K562 (cell line): ENCODE data around the gene SLITRK4. TPM values are rescaled to one million over a fixed set of nuclear protein-coding genes. Genes with fewer than 3 reads are reported as not detected.
A peak's percentile ranks its signal among the peaks of the same experiment; 100 is the strongest.

Experiments
- ATAC-seq: fragments of 200-7000 bp; cut with Tn5 transposase; 3 replicates; pipeline ENCODE4 v1.9.1; 2020; ENCODE audit warnings: moderate library complexity
- BruUV-seq: library from RNA; stranded (reverse); fragments of 400-500 nt; replicated peaks from 2 replicates; lab custom pipeline; 2021; lab: Mats Ljungman, UMichigan
- CTCF ChIA-PET: fragments of 300-600 bp; formaldehyde crosslinking; extraction: SDS; loops from one replicate; lab custom pipeline; 2021; ENCODE audit warnings: low intra/inter-chr PET ratio; lab: Yijun Ruan, JAX
- POLR2A ChIA-PET: fragments of 300-600, 350-650 bp; sonication (Branson Sonifier 250); formaldehyde crosslinking; extraction: SDS; loops from one replicate; lab custom pipeline; 2021; ENCODE audit warnings: antibody characterized with exemption, inconsistent platforms; lab: Yijun Ruan, JAX
- DNase-seq, 4 experiments: peaks; one replicate each; pipeline versions ENCODE4 v3.0.0 to v3.0.0-alpha.2; 2011 to 2018; ENCODE audit warnings: low spot score in 3 of 4, mixed read lengths in 3 of 4; ENCODE audit errors: extremely low read depth in 1 of 4
- FAIRE-seq: peaks from 2 replicates; lab custom pipeline; 2011; peaks lifted over from hg19 to GRCh38; lab: Jason Lieb, UNC
- H2AFZ ChIP-seq: 2 replicates; pipeline ENCODE4 v1.6.0; 2011; ENCODE audit warnings: low read depth, low read length, control low read depth, inconsistent platforms
- H3K27ac ChIP-seq: fragments of 200-600 bp; 3 replicates; pipeline ENCODE4 v1.8.0; 2011; ENCODE audit warnings: low read depth, mild to moderate bottlenecking, control low read depth, inconsistent platforms, low read length, moderate library complexity, mixed read lengths; ENCODE audit errors: extremely low read depth
- H3K27me3 ChIP-seq, 2 experiments: fragments of 300-600 bp in 1 of 2; 2 replicates in 1 of 2; 3 replicates in 1 of 2; pipeline versions ENCODE4 v1.6.0 to v1.8.0; 2011; ENCODE audit warnings: inconsistent platforms in 2 of 2, low read length in 2 of 2, mild to moderate bottlenecking in 1 of 2, mixed read lengths in 1 of 2, moderate library complexity in 1 of 2; ENCODE audit not compliant: control insufficient read depth in 2 of 2, insufficient read depth in 2 of 2
- H3K36me3 ChIP-seq: fragments of 300-600 bp; 3 replicates; pipeline ENCODE4 v1.8.0; 2011; ENCODE audit warnings: mild to moderate bottlenecking, low read length, inconsistent platforms; ENCODE audit not compliant: control insufficient read depth, insufficient read depth
- H3K4me1 ChIP-seq, 2 experiments: fragments of 200-600 bp in 1 of 2; replicated peaks in 1 of 2; 2 replicates in 1 of 2; 3 replicates in 1 of 2; pipeline versions ENCODE4 v1.5.1 to v1.8.0; 2011; ENCODE audit warnings: inconsistent platforms in 2 of 2, low read length in 2 of 2, mild to moderate bottlenecking in 1 of 2, mixed read lengths in 1 of 2, moderate library complexity in 1 of 2; ENCODE audit not compliant: control insufficient read depth in 2 of 2, insufficient read depth in 2 of 2
- H3K4me2 ChIP-seq: 2 replicates; pipeline ENCODE4 v1.6.1; 2011; ENCODE audit warnings: low read length, control low read depth, inconsistent platforms, mixed read lengths; ENCODE audit not compliant: insufficient read depth
- H3K4me3 ChIP-seq: fragments of 200-600 bp; sonication (generic), shearing (Covaris generic); 2 replicates; pipeline ENCODE4 v1.5.1; 2016; ENCODE audit warnings: control low read depth, inconsistent platforms
- H3K79me2 ChIP-seq: fragments of 200-600 bp; 3 replicates; pipeline ENCODE4 v1.8.0; 2011; ENCODE audit warnings: low read length, inconsistent platforms; ENCODE audit not compliant: control insufficient read depth, insufficient read depth
- H3K9ac ChIP-seq, 2 experiments: 2 replicates each; pipeline versions ENCODE4 v1.6.0 to v1.6.1; 2011; ENCODE audit warnings: low read depth in 2 of 2, low read length in 2 of 2, control low read depth in 1 of 2, inconsistent platforms in 1 of 2, mild to moderate bottlenecking in 1 of 2, mixed read lengths in 1 of 2; ENCODE audit not compliant: insufficient read depth in 1 of 2
- H3K9me1 ChIP-seq: one replicate; pipeline ENCODE4 v1.6.0; 2011; ENCODE audit warnings: inconsistent platforms, mild to moderate bottlenecking, low read length, moderate library complexity; ENCODE audit not compliant: control insufficient read depth, insufficient read depth
- H3K9me3 ChIP-seq: replicated peaks from 2 replicates; pipeline ENCODE4 v1.5.1; 2011; ENCODE audit warnings: low read depth, low read length, inconsistent platforms; ENCODE audit not compliant: control insufficient read depth, insufficient read depth
- H4K20me1 ChIP-seq: replicated peaks from 2 replicates; pipeline ENCODE4 v1.6.1; 2011; ENCODE audit warnings: low read length, inconsistent platforms, mixed read lengths; ENCODE audit not compliant: control insufficient read depth, insufficient read depth
- CTCF ChIP-seq, 3 experiments: IDR thresholded peaks in 2 of 3; conservative IDR thresholded peaks in 1 of 3; 2 replicates each; pipeline ENCODE4 v1.5.1; 2011 to 2012; ENCODE audit warnings: low read length in 3 of 3, mild to moderate bottlenecking in 3 of 3, control low read depth in 2 of 3, improper control_type of control experiment in 1 of 3, inconsistent platforms in 1 of 3, low read depth in 1 of 3, mixed read lengths in 1 of 3, moderate library complexity in 1 of 3; ENCODE audit not compliant: insufficient read depth in 2 of 3
- MTF1 ChIP-seq: fragments of 250-450 bp; sonication (Bioruptor Pico); IDR thresholded peaks from 2 replicates; pipeline ENCODE4 v1.9.0; 2021; ENCODE audit warnings: moderate library complexity, mild to moderate bottlenecking, inconsistent platforms, borderline replicate concordance
- RAD21 ChIP-seq, 2 experiments: fragments of 250-450 bp in 1 of 2; fragments of 450-650 bp in 1 of 2; sonication (Bioruptor Pico) in 1 of 2; formaldehyde crosslinking in 1 of 2; IDR thresholded peaks in 1 of 2; conservative IDR thresholded peaks in 1 of 2; 2 replicates each; pipeline versions ENCODE4 v1.4.0 to v1.8.0; 2020 to 2022; ENCODE audit warnings: mild to moderate bottlenecking in 2 of 2, moderate library complexity in 1 of 2
- WGBS: fragments of 100-300 bp; shearing (Covaris generic); methylation state at CpG from one replicate; pipeline ENCODE4 v1.1.6; 2016; ENCODE audit warnings: low coverage, mixed read lengths; ENCODE audit not compliant: insufficient coverage; ENCODE audit errors: missing lambda C conversion rate; 5-methylcytosine and 5-hydroxymethylcytosine counted together
- in situ Hi-C: fragments of 300-500 bp; cut with MboI; formaldehyde crosslinking; loops from 4 replicates; pipeline ENCODE4 v1.15.0; 2018; ENCODE audit warnings: inconsistent platforms, mixed read lengths
- intact Hi-C: fragments of 100-400 bp; cut with micrococcal nuclease; formaldehyde crosslinking; loops from 2 replicates; pipeline ENCODE4 v1.14.2; 2022
- polyA plus RNA-seq, 8 experiments: library from polyadenylated mRNA; depleted of rRNA in 4 of 8; stranded (reverse) in 5 of 8; unstranded in 3 of 8; fragments of >200 nt; fragmentation: Nextera tagmentation in 2 of 8; fragmentation: Illumina TruSeq in 1 of 8; extraction: Ambion mirVana in 2 of 8; extraction: Trizol in 1 of 8; gene quantifications; 2 replicates each; pipeline versions ENCODE4 v1.2.1 to v1.2.3, GENCODE V29; 2011 to 2014; ENCODE audit warnings: inconsistent platforms in 1 of 8, missing spikeins in 1 of 8
- total RNA-seq, 7 experiments: library from RNA; depleted of rRNA in 6 of 7; stranded (reverse); fragments of >200 nt in 6 of 7; fragmentation: Illumina TruSeq in 2 of 7; extraction: Trizol in 2 of 7; gene quantifications; 2 replicates each; pipeline versions ENCODE4 v1.2.1 to v1.2.3, GENCODE V29; 2011 to 2021; ENCODE audit warnings: low replicate concordance in 1 of 7
- TF ChIP-seq, protein P1 (sequence below): fragments of 450-650 bp; formaldehyde crosslinking; IDR thresholded peaks from 2 replicates; pipeline ENCODE4 v1.4.0; 2022; ENCODE audit warnings: mild to moderate bottlenecking, moderate library complexity

The SLITRK4 gene
- total and polyA plus RNA-seq, 9 of the 15 experiments (the other 6 are each of a cell fraction or from before 2014, with no cell fraction given) = not detected

DNA sequence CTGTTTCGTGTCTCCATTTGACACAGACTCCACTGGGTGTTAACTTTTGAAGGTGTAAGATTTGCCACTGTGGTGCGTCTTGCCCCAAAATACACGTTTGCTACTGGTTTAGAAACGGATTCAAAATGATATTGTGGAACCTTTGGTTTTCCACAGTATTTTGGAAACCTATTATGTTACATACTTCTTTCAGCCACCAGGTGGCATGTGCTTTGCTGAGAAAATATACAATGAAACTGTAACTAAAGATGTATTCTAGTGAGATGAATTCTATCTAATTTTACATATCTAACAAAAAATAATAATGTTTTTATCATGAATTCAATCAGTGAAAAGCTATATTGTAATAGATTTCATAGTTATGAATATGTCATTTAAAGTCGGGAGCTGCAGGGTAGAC, 28.4 kb upstream of the SLITRK4 start:
- Histone ChIP-seq H3K27me3 (no peaks in the 10 kb centered on the region), H3K27ac (no peak overlapping the region), H3K9ac (no peak overlapping the region), H2AFZ (no peak overlapping the region), H4K20me1 (no peaks in the 10 kb centered on the region), H3K9me3 (no peaks in the 10 kb centered on the region), H3K4me1 (no peaks in the 10 kb centered on the region), H3K4me2 (no peak overlapping the region), H3K9me1 (no peaks in the 10 kb centered on the region), H3K4me3 (no peak overlapping the region), H3K79me2 (no peaks in the 10 kb centered on the region), H3K36me3 (no peaks in the 10 kb centered on the region)
- intact Hi-C loops (no loop called here), in situ Hi-C loops (no loop called here)
- no peak for FAIRE-seq
- no TSS peak for BruUV-seq
- TF ChIP-seq, protein P1, sequence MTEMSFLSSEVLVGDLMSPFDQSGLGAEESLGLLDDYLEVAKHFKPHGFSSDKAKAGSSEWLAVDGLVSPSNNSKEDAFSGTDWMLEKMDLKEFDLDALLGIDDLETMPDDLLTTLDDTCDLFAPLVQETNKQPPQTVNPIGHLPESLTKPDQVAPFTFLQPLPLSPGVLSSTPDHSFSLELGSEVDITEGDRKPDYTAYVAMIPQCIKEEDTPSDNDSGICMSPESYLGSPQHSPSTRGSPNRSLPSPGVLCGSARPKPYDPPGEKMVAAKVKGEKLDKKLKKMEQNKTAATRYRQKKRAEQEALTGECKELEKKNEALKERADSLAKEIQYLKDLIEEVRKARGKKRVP (CRISPR knock-in tag) = no peak
- TF ChIP-seq MTF1 (CRISPR knock-in tag) (no peak), RAD21 (CRISPR knock-in tag; conservative IDR thresholded peaks at IDR 0.05 in 1 of 2, IDR thresholded peaks at IDR 0.05 in 1 of 2) (peak in 1 of 2 experiments; percentile 28; a peak in 1 of 4 replicates), CTCF (IDR thresholded peaks at IDR 0.05 in 2 of 3, conservative IDR thresholded peaks at IDR 0.05 in 1 of 3; ENCODE audit: insufficient read depth in 2 of 3, low read depth in 1 of 3, low read length in 3 of 3) (peak in 1 of 3 experiments; percentile 22; a peak in 1 of 6 replicates)
- DNase-seq = peak in 3 of 4 experiments; percentile 3 to 5 (median 4)
- ChIA-PET POLR2A (no interaction called here), CTCF (no interaction called here)
- ATAC-seq = no peak
- WGBS = 0% methylated on average over 5 of the region's 5 CpGs
